Endothelial cell of umbilical vein (primary cell): Measurements from ENCODE around the gene TOP3A.

Source experiments
- CTCF ChIP-seq, 2 donors: IDR thresholded peaks; 1 replicate in 1 of 2; 2 replicates in 1 of 2; pipeline ENCODE4 v1.5.1; 2011; ENCODE audit warnings: low read length in 2 of 2, mild to moderate bottlenecking in 2 of 2, moderate library complexity in 2 of 2, control low read depth in 1 of 2, inconsistent platforms in 1 of 2, low read depth in 1 of 2; ENCODE audit not compliant: insufficient read depth in 1 of 2; ENCODE audit errors: extremely low read depth in 1 of 2
- FOS ChIP-seq: IDR thresholded peaks from 2 replicates; pipeline ENCODE4 v1.6.1; 2011; ENCODE audit warnings: mild to moderate bottlenecking, low read length, moderate library complexity, borderline replicate concordance; ENCODE audit not compliant: insufficient read depth
- JUN ChIP-seq: IDR thresholded peaks from 2 replicates; pipeline ENCODE4 v1.6.1; 2011; ENCODE audit warnings: borderline replicate concordance, low read depth; ENCODE audit not compliant: insufficient read length, insufficient read depth
- MAX ChIP-seq: IDR thresholded peaks from 2 replicates; pipeline ENCODE4 v1.6.1; 2011; ENCODE audit not compliant: insufficient read depth, insufficient read length
- MYC ChIP-seq: IDR thresholded peaks from one replicate; pipeline ENCODE4 v1.6.1; 2011; ENCODE audit warnings: mild to moderate bottlenecking, low read depth, low read length
- POLR2A ChIP-seq: IDR thresholded peaks from 2 replicates; pipeline ENCODE4 v1.6.1; 2012; ENCODE audit warnings: low read depth, mild to moderate bottlenecking, control low read depth, low read length
- POLR2AphosphoS5 ChIP-seq: IDR thresholded peaks from 2 replicates; pipeline ENCODE4 v1.6.1; 2012; ENCODE audit warnings: low read depth, mild to moderate bottlenecking, control low read depth, low read length, moderate library complexity; ENCODE audit not compliant: insufficient read depth

- TF ChIP-seq CTCF (IDR thresholded peaks at IDR 0.05; ENCODE audit: extremely low read depth in 1 of 2, insufficient read depth in 1 of 2, low read depth in 1 of 2, low read length in 2 of 2) (no peak), POLR2A (no peak), FOS (no peak), POLR2AphosphoS5 (no peak), JUN (no peak), MYC (no peak), MAX (no peak)
These were observed 29.5 kb downstream of the TOP3A start for GRCh38 chr17:18285296-18285695.
